ENCODE data around the gene KLF6. TPM values are rescaled to one million over a fixed set of nuclear protein-coding genes. Genes with fewer than 3 reads are reported as not detected.

Gene KLF6
- total RNA-seq, 3 donors from 2014 or later (not counting 1 experiment from before 2014, with no cell fraction given): 1,044 to 1,768 (median 1,056) TPM

DNA sequence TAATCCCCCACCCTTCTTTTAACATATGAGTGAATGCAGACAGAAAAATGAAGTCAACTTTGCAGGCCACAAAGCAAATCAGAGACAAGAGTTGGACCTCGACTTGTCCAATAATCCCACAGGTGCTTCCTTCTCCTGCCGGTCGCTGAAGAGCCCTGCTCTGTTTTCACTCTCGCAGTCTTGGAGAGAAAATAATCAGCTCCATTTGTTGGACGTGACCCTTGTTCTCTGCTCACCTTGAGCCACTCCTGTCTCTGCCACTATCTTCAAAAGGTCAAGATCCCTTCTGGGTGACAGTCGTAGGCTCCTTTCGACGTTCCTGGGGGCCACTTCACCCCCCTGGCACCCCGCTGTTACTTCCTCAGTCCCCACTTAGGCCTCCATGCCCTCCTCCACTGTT lies 2.8 kb upstream of the KLF6 start:
- no peaks in the 10 kb centered on the region for H3K27me3 ChIP-seq (ENCODE audit: control insufficient read depth, insufficient read depth, low read length)
- intact Hi-C loops (cut with micrococcal nuclease): no loop called here
- TF ChIP-seq, protein P1, sequence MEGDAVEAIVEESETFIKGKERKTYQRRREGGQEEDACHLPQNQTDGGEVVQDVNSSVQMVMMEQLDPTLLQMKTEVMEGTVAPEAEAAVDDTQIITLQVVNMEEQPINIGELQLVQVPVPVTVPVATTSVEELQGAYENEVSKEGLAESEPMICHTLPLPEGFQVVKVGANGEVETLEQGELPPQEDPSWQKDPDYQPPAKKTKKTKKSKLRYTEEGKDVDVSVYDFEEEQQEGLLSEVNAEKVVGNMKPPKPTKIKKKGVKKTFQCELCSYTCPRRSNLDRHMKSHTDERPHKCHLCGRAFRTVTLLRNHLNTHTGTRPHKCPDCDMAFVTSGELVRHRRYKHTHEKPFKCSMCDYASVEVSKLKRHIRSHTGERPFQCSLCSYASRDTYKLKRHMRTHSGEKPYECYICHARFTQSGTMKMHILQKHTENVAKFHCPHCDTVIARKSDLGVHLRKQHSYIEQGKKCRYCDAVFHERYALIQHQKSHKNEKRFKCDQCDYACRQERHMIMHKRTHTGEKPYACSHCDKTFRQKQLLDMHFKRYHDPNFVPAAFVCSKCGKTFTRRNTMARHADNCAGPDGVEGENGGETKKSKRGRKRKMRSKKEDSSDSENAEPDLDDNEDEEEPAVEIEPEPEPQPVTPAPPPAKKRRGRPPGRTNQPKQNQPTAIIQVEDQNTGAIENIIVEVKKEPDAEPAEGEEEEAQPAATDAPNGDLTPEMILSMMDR (IDR thresholded peaks at IDR 0.05): no peak
- H3K27ac Mint-ChIP-seq: peak overlapping the region; percentile 27 to 100
- no peak overlapping the region for H3K4me3 Mint-ChIP-seq
- H3K4me1 Mint-ChIP-seq: peaks cover 24 to 31% of the 10 kb centered on the region in 2 donors
- 85% methylated on average over 9 of the region's 9 CpGs for WGBS (ENCODE audit: insufficient coverage)
- H3K27me3 Mint-ChIP-seq (ENCODE audit: low read depth in 2 of 2): peaks cover 0 to 8% of the 10 kb centered on the region in 2 donors
- peaks cover 4% of the 10 kb centered on the region for H3K4me1 ChIP-seq (ENCODE audit: control insufficient read depth, insufficient read depth, low read length)
- H3K36me3 Mint-ChIP-seq: peaks cover 17% of the 10 kb centered on the region
- no peaks in the 10 kb centered on the region for H3K9me3 ChIP-seq (ENCODE audit: control insufficient read depth, insufficient read depth, low read length)
- H3K9me3 Mint-ChIP-seq: no peaks in the 10 kb centered on the region
- no peaks in the 10 kb centered on the region for H3K36me3 ChIP-seq (ENCODE audit: control insufficient read depth, insufficient read depth, low read length)
- DNase-seq (no peak), ATAC-seq (no peak)
- no peak overlapping the region for H3K27ac ChIP-seq (ENCODE audit: low read length)
- H3K4me3 ChIP-seq (ENCODE audit: low read length): no peak overlapping the region

DNA sequence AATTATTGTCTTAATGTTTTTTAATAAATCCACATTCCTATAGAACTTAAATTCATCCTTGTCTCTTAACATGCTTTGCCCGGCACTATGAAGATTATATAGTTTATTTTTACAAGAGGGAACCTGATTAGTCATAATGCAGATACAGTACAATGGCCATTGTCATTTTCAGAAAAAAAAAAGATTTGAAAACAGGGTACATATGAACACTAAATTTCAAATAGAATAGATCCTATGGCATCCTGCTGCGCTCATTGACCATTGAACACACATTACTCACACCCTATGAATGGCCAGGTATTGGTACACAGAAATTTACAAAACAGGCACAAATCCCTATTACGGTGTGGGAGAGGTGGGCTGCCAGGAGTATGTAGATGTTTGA lies 2.0 kb upstream of the KLF6 start:
- Mint-ChIP-seq H3K36me3 (peaks cover 25% of the 10 kb centered on the region), H3K27ac (peak overlapping the region; percentile 100), H3K27me3 (ENCODE audit: low read depth in 2 of 2) (peaks cover 0 to 8% of the 10 kb centered on the region in 2 donors), H3K4me1 (peaks cover 32 to 39% of the 10 kb centered on the region in 2 donors), H3K9me3 (no peaks in the 10 kb centered on the region), H3K4me3 (peak overlapping the region; percentile 99)
- intact Hi-C loops (cut with micrococcal nuclease): no loop called here
- ATAC-seq: no peak
- H3K4me1 ChIP-seq (ENCODE audit: control insufficient read depth, insufficient read depth, low read length): peaks cover 5% of the 10 kb centered on the region
- H3K9me3 ChIP-seq (ENCODE audit: control insufficient read depth, insufficient read depth, low read length): no peaks in the 10 kb centered on the region
- no peak overlapping the region for H3K27ac ChIP-seq (ENCODE audit: low read length)
- no peak overlapping the region for H3K4me3 ChIP-seq (ENCODE audit: low read length)
- no peaks in the 10 kb centered on the region for H3K27me3 ChIP-seq (ENCODE audit: control insufficient read depth, insufficient read depth, low read length)
- H3K36me3 ChIP-seq (ENCODE audit: control insufficient read depth, insufficient read depth, low read length): peaks cover under 1% of the 10 kb centered on the region
- TF ChIP-seq, protein P1 (IDR thresholded peaks at IDR 0.05): no peak
- no peak for DNase-seq
- WGBS (ENCODE audit: insufficient coverage): 100% methylated on average over 1 of the region's 3 CpGs

DNA sequence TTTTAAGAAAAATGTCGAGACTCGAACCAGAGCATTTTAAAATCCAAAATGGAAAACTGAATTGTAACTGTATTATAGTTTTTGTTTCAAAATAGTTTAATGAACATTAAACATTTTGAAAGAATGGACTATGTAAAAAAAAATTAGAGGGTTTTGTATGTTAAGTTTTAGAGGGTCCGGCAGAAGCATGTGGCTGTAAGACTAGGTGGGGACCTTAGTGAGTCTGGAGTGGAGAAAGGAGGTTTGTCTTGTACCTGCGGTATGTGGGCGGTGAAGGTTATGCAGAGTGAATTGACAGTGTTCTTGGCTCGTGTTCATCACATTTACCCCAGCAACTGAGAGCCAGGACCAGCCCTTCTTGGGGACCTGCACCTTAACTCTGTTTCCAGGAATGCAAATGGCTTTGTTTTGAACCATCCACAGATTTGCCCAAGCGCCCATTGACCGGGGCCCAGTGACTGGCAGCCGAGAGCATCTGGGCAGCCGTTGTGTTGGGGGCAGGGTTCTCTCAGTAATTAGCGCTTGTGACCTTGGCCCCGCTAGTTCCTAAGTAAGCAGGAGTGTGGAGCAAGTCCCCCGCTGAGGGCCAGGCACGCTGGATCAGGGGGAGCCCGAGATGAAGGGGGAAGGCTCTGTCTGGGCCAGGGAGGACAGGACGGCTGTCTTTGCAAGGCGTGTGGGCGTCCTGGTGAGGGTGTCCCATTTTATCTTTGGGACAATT lies 1.4 kb upstream of the KLF6 start:
- peaks cover 7% of the 10 kb centered on the region for H3K36me3 ChIP-seq (ENCODE audit: control insufficient read depth, insufficient read depth, low read length)
- intact Hi-C loops (cut with micrococcal nuclease): no loop called here
- Mint-ChIP-seq H3K4me1 (peaks cover 38 to 45% of the 10 kb centered on the region in 2 donors), H3K9me3 (no peaks in the 10 kb centered on the region), H3K36me3 (peaks cover 29% of the 10 kb centered on the region), H3K27me3 (ENCODE audit: low read depth in 2 of 2) (peaks cover 0 to 8% of the 10 kb centered on the region in 2 donors), H3K27ac (peak overlapping the region; percentile 100), H3K4me3 (peak overlapping the region; percentile 99)
- peak overlapping the region; percentile 93 for H3K27ac ChIP-seq (ENCODE audit: low read length)
- H3K27me3 ChIP-seq (ENCODE audit: control insufficient read depth, insufficient read depth, low read length): no peaks in the 10 kb centered on the region
- TF ChIP-seq, protein P1 (IDR thresholded peaks at IDR 0.05): no peak
- H3K9me3 ChIP-seq (ENCODE audit: control insufficient read depth, insufficient read depth, low read length): no peaks in the 10 kb centered on the region
- ATAC-seq: no peak
- peaks cover 11% of the 10 kb centered on the region for H3K4me1 ChIP-seq (ENCODE audit: control insufficient read depth, insufficient read depth, low read length)
- WGBS (ENCODE audit: insufficient coverage): 95% methylated on average over 14 of the region's 18 CpGs
- peak in 1 of 2 donors; percentile 62 for DNase-seq
- peak overlapping the region; percentile 54 for H3K4me3 ChIP-seq (ENCODE audit: low read length)

Data from natural killer cell (primary cell).